ENCODE data around the gene KCNG2. TPM values are rescaled to one million over a fixed set of nuclear protein-coding genes. Genes with fewer than 3 reads are reported as not detected.

The KCNG2 gene
- total RNA-seq, 1 donor from 2014 or later, result not detected

DNA sequence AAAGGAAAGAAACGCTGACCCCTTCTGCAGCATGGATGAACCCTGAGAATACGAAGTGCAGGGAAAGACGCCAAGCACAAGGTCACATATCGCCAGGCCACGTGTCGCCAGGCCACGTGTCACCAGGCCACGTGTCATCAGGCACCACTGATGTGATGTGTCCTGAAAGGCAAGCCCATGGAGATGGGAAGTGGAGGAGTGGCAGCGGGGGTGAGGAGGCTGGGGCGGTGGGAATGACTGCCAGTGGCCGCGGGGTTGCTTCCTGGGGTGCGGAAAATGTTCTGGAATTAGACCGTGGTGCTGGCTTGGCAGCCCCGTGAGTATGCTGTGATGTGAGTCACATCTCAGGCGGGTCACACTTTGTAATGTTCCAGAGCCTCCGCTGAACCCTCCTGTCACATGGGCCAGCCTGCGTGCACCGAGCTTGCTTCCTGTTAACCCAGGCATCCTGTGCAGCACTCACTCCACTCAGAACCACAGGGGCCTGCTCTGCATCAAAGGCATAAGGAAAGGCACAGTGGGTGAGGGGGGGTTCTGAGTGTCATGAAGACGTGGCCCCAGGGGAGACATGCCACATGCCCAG, 114.8 kb downstream of the KCNG2 start:
- Mint-ChIP-seq H3K27ac (no peak overlapping the region), H3K36me3 (ENCODE audit: low read depth) (peaks cover 63% of the 10 kb centered on the region), H3K4me1 (peaks cover 16% of the 10 kb centered on the region), H3K27me3 (no peaks in the 10 kb centered on the region), H3K9me3 (peaks cover 6% of the 10 kb centered on the region), H3K4me3 (no peak overlapping the region)
- DNase-seq, result peak; percentile 73
- intact Hi-C loops (cut with micrococcal nuclease), result no loop called here

DNA sequence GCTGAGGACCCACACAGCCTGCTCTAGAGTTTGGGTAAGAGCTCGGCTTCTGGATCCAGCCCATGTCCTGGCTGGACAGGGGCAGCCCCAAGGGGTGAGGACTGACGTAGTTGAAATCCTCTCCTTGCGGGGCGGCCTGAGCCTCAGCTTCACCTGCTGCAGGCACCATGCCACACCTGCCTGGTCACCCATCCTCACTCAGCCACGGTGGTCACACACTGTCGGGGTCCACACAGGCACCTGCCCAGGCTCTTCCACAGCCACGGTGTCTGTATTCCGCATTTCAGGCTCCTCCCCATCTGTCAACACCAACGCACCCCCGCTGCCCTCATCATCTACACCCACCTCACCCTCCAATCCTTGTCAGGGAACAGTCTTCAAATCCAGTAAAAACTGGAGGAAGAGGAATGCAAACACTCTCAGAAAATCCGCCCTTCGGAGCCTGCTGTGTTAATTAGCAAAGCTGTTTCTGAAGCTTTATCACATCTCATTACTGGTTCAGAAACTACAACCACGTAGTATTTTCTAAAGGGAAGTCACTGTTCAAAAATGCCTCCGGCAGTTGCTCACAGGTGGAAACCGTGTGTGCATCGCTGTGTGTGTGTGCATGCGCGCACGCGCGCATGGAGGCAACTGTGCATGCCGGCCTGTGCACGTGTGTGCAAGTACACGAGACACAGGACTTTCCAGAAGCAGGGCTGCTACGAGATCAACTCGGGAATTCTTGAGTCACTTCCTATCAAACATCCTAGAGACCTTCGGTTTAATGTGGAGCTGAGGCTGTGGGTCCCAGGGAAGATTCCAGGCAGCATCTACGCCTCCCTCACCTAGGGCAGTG, 115.5 kb downstream of the KCNG2 start:
- H3K36me3 Mint-ChIP-seq (ENCODE audit: low read depth), result peaks cover 65% of the 10 kb centered on the region
- no peak overlapping the region for H3K4me3 Mint-ChIP-seq
- intact Hi-C loops (cut with micrococcal nuclease), result no loop called here

DNA sequence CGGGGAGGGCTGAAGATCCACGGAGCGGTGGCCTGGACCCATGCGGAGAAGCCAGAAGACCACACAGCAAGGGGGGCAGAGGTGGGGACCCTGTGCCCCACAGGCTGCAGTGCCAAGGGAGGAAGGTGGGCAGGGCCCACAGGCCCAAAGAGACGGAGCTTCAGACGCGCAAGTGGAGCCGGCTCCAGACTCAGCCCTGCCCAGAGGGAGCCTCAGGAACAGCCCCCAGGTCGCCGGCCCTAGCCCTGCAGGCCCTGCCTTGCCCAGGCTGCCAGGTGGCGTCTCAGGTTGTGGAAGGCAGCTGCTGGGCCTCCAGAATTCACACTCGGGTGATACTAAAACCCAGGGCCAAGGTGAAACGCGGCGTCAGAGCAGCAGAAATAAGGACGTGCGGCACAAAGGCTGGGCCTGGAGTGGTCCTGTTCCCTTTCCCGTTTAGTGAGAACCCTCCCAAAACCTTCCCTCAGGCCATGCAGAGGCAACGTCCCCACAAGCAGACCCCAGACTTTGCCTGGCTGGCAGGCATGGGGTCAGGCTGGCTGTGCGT, 116.9 kb downstream of the KCNG2 start:
- H3K4me1 Mint-ChIP-seq, result peaks cover 15% of the 10 kb centered on the region
- H3K27ac Mint-ChIP-seq, result no peak overlapping the region
- no peaks in the 10 kb centered on the region for H3K9me3 Mint-ChIP-seq
- no peak overlapping the region for H3K4me3 Mint-ChIP-seq
- DNase-seq, result no peak
- no peaks in the 10 kb centered on the region for H3K27me3 Mint-ChIP-seq
- peaks cover 59% of the 10 kb centered on the region for H3K36me3 Mint-ChIP-seq (ENCODE audit: low read depth)
- intact Hi-C loops (cut with micrococcal nuclease), result no loop called here

More for the DNA sequence above, 115.5 kb downstream of the KCNG2 start:
- Mint-ChIP-seq H3K9me3 (peaks cover 3% of the 10 kb centered on the region), H3K27me3 (no peaks in the 10 kb centered on the region), H3K27ac (no peak overlapping the region), H3K4me1 (peaks cover 18% of the 10 kb centered on the region)
- DNase-seq, result no peak

DNA sequence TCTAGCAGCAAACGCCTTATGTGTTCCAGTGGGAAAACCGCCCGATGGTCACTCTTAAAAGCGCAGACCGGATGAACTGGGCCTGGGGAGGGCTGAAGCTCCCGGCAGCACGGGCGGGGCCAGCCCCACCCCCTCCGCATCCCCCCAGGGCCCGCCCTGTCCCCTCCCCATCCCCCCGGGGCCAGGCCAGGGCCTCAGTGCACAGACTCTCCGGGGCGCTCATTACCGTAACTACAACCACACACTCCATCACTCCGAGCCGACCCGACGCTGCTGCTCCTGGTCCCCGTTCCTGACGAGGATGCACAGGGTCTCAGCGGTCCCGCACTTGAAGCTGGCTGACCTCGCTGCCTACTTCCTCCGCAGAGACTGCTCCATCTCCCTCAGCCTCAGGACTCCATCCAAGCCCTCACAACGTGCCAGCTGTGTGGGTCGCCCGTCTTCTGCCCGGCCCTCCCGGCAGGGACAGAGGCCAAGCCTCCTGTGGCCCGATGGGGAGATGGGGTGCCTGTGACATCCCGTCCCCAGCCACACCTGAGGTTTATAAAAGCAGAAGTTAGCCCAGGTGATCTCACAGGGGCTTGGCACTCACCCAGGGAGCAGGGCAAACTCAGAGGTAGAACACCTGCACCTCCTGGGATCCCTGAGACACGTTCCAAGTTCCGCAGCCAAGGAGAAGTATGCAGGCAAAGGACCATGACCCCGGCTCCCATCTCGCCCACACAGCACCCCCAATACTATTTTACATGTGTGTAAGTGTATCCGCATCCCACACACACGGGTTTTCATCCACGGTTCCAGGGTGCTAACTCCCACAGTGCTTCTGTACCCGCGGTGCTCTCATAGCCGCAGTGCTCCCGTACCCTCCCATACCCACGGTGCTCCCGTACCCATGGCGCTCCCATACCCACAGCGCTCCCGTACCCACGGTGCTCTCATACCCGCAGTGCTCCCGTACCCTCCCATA, 117.7 kb downstream of the KCNG2 start:
- no peak for DNase-seq
- Mint-ChIP-seq H3K27me3 (no peaks in the 10 kb centered on the region), H3K9me3 (no peaks in the 10 kb centered on the region), H3K4me1 (peaks cover 14% of the 10 kb centered on the region), H3K36me3 (ENCODE audit: low read depth) (peaks cover 57% of the 10 kb centered on the region), H3K27ac (no peak overlapping the region), H3K4me3 (no peak overlapping the region)
- intact Hi-C loops (cut with micrococcal nuclease), result no loop called here

DNA sequence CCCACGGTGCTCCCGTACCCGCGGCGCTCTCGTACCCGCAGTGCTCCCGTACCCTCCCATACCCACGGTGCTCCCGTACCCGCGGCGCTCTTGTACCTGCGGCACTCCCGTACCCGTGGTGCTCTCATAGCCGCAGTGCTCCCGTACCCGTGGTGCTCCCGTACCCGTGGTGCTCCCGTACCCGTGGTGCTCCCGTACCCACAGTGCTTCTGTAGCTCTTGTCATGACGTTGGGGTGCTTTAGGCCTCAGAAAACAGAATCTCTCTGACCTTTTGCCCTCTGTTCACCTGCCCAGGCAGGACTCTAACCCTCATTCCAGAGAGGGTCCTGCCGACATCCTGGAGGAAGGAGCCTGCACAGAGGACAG, 118.4 kb downstream of the KCNG2 start:
- intact Hi-C loops (cut with micrococcal nuclease), result no loop called here
- Mint-ChIP-seq H3K27me3 (no peaks in the 10 kb centered on the region), H3K4me1 (peaks cover 11% of the 10 kb centered on the region), H3K36me3 (ENCODE audit: low read depth) (peaks cover 52% of the 10 kb centered on the region), H3K4me3 (no peak overlapping the region), H3K27ac (no peak overlapping the region), H3K9me3 (no peaks in the 10 kb centered on the region)
- no peak for DNase-seq

DNA sequence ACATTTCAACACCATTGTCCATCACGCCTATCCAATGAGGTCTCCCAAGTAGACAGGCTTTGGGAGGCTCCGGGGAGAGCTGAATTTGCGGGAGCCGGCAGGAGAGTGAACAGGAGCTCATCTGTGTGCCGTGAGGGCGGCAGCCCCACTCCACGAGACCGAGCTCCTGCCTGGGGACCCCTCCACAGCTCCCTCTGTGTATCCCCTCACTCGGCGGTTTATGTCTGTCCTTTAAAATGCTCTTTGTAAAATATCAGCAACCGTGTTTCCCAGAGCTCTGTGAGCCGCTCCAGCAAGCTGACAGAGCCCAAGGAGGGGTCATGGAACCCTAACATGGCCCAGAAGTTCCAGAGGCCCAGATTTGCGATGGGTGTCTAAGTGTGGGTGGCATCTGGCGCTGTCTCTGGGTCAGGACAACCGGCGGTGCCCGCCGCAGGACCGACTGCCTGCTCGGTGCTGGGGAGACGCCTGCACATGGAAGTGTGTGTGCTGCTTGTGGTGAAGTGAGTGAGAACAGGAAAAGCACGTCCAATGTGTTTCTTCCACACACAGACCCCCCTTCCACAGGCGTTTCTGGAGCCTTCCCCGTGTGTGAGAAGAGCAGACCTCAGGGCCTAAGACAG, 118.9 kb downstream of the KCNG2 start:
- Mint-ChIP-seq H3K36me3 (ENCODE audit: low read depth) (peaks cover 53% of the 10 kb centered on the region), H3K27me3 (no peaks in the 10 kb centered on the region), H3K27ac (no peak overlapping the region), H3K9me3 (no peaks in the 10 kb centered on the region), H3K4me3 (no peak overlapping the region), H3K4me1 (peaks cover 11% of the 10 kb centered on the region)
- no peak for DNase-seq
- intact Hi-C loops (cut with micrococcal nuclease), result no loop called here

DNA sequence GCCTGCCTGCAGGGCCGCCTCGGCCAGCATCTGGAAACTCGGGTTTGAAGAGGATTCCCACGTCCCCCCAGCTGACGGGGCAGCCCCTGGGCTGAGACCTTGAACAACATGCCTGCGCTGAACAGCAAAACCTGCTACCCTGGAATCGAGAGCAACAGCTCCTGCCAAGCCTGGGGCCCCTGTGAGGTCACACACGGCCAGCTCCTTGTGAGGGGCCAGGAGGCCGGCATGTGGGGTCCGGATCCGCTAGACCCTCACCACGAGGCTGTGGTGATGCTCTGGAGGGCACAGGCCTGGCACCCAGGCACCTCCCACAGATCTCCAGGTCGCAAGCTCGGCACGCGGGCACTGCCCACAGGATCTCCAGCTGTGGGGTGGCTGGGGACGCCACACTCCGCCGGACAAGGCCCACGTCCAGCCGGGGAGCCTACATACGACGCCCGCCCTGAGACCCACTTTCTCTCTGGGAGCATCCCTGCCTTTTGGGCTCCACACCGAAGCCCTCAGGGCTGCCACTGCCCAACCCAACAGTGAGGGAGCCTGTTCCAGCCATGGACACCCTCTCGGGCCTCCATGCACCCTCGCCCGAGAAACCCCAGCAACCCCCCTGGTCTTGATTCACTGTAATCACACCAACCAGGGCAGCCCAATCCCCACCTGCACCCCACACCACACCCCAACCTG, 119.6 kb downstream of the KCNG2 start:
- H3K9me3 Mint-ChIP-seq, result no peaks in the 10 kb centered on the region
- no peak overlapping the region for H3K4me3 Mint-ChIP-seq
- H3K36me3 Mint-ChIP-seq (ENCODE audit: low read depth), result peaks cover 55% of the 10 kb centered on the region
- no peak overlapping the region for H3K27ac Mint-ChIP-seq
- H3K4me1 Mint-ChIP-seq, result peaks cover 11% of the 10 kb centered on the region
- intact Hi-C loops (cut with micrococcal nuclease), result no loop called here
- no peak for DNase-seq
- H3K27me3 Mint-ChIP-seq, result no peaks in the 10 kb centered on the region

DNA sequence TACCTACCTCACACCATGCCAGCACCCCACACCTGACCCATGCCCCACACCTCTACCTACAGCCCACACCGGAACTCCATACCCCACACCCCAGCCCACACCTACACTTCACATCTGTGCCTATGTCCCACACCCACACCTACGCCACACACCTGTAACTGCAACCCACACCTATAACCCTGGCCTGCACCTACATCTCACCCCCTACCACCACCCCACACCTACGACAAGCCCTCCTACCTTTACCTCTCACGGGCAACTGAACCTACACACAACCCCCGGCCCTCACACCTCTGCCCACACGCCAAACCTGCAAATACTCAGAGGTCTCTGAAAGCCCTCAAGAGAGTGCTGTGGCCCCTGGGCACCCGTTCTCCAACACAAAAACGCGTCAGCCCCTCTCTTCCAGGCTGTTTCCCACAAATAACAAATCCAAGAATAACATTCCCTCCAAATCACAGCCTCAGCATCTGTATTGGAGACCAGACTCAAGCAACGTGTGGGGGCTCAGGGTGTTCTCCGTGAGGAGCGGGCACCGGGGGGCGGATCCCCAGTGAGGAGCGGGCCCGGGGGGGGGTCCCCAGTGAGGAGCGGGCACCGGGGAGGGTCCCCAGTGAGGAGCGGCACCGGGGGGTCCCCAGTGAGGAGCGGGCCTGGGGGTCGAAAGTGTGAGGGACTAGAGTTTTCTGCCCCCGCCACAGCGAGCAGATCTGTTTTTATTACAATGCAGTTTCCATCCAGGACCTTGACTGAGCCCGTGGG, 120.3 kb downstream of the KCNG2 start:
- H3K4me3 Mint-ChIP-seq, result no peak overlapping the region
- no peak for DNase-seq
- peak overlapping the region; percentile 48 for H3K27ac Mint-ChIP-seq
- peaks cover 10% of the 10 kb centered on the region for H3K4me1 Mint-ChIP-seq
- no peaks in the 10 kb centered on the region for H3K9me3 Mint-ChIP-seq
- intact Hi-C loops (cut with micrococcal nuclease), result no loop called here
- H3K27me3 Mint-ChIP-seq, result no peaks in the 10 kb centered on the region
- peaks cover 53% of the 10 kb centered on the region for H3K36me3 Mint-ChIP-seq (ENCODE audit: low read depth)

DNA sequence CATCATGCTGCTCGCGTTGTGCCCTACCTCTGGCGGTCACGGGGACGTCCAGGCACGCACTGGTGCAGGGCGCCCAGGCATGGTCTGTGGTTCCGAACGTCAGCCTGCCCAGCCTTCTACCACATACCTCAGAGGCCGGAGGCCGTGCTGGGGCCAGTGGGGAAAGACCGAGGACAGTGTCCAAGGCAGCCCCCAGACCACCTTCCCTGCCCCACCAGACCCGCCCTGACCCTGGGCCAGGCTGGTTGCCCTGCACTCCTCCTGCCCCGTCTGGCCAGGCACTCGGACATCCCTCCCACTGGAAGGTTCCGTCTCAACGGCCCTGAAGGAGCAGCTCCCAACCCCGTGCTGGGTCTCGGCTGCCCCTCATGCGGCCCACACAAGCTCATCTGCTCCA, 120.9 kb downstream of the KCNG2 start:
- Mint-ChIP-seq H3K9me3 (no peaks in the 10 kb centered on the region), H3K36me3 (ENCODE audit: low read depth) (peaks cover 54% of the 10 kb centered on the region), H3K4me1 (peaks cover 6% of the 10 kb centered on the region), H3K27me3 (no peaks in the 10 kb centered on the region), H3K4me3 (no peak overlapping the region), H3K27ac (no peak overlapping the region)
- DNase-seq, result no peak
- intact Hi-C loops (cut with micrococcal nuclease), result no loop called here

DNA sequence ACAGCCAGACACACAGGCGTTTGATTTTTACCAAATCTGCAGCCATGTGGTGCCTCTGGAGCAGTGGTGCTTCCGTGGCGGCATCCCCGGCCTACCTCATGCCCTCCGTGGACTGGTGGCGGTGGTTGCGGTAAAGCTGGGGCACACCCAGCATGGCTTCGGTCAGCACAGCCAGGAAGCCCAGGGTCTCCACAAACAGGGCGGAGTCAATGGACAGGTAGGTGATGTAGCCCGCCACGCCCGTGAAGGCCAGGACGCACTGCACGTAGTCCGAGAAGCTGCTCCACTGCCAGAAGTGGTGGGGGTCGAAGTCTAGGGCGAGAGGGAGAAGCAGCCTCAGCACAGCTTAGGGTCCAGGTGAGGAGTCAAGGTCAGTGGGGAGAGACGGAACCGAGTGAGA, 121.4 kb downstream of the KCNG2 start:
- intact Hi-C loops (cut with micrococcal nuclease), result no loop called here
- H3K36me3 Mint-ChIP-seq (ENCODE audit: low read depth), result peaks cover 55% of the 10 kb centered on the region

GRCh38 chr18:79921984-79922965, 124.5 kb downstream of the KCNG2 start:
- no peaks in the 10 kb centered on the region for H3K27me3 Mint-ChIP-seq
- no peak for DNase-seq
- H3K9me3 Mint-ChIP-seq, result no peaks in the 10 kb centered on the region
- no peak overlapping the region for H3K4me3 Mint-ChIP-seq
- H3K27ac Mint-ChIP-seq, result no peak overlapping the region
- H3K4me1 Mint-ChIP-seq, result peaks cover 2% of the 10 kb centered on the region
- intact Hi-C loops (cut with micrococcal nuclease), result no loop called here
- peaks cover 42% of the 10 kb centered on the region for H3K36me3 Mint-ChIP-seq (ENCODE audit: low read depth)

More for the DNA sequence above, 121.4 kb downstream of the KCNG2 start:
- Mint-ChIP-seq H3K9me3 (no peaks in the 10 kb centered on the region), H3K27me3 (no peaks in the 10 kb centered on the region), H3K27ac (no peak overlapping the region), H3K4me3 (no peak overlapping the region), H3K4me1 (peaks cover 4% of the 10 kb centered on the region)
- DNase-seq, result no peak
